Spleen (tissue), 11 donors: Measurements from ENCODE around the gene C1QL1. TPM values are rescaled to one million over a fixed set of nuclear protein-coding genes. Genes with fewer than 3 reads are reported as not detected.

Experiments used
- DNase-seq: peaks from one replicate; pipeline ENCODE4 v3.0.0-alpha.2; 2020
- H3K27ac ChIP-seq, 8 donors: fragments of 200-600 bp; sonication (generic) in 7 of 8; 1 replicate in 4 of 8; 2 replicates in 4 of 8; pipeline versions ENCODE4 v1.5.0 to v1.8.0; 2016 to 2021; ENCODE audit warnings: inconsistent platforms in 4 of 8, mild to moderate bottlenecking in 4 of 8, moderate library complexity in 1 of 8
- H3K27me3 ChIP-seq, 7 donors: fragments of 200-600 bp; sonication (generic) in 6 of 7; replicated peaks in 1 of 7; 1 replicate in 4 of 7; 2 replicates in 3 of 7; pipeline versions ENCODE4 v1.5.0 to v1.8.0; 2016 to 2021; ENCODE audit warnings: inconsistent platforms in 3 of 7, mild to moderate bottlenecking in 1 of 7
- H3K36me3 ChIP-seq, 6 donors: fragments of 200-600 bp; sonication (generic) in 5 of 6; 1 replicate in 4 of 6; 2 replicates in 2 of 6; pipeline versions ENCODE4 v1.5.0 to v1.8.0; 2016 to 2021; ENCODE audit warnings: inconsistent platforms in 2 of 6
- H3K4me1 ChIP-seq, 6 donors: fragments of 200-600 bp; sonication (generic) in 5 of 6; 1 replicate in 3 of 6; 2 replicates in 3 of 6; pipeline versions ENCODE4 v1.5.0 to v1.8.0; 2016 to 2021; ENCODE audit warnings: inconsistent platforms in 3 of 6
- H3K4me3 ChIP-seq, 8 donors: fragments of 200-600 bp; sonication (generic) in 7 of 8; 1 replicate in 4 of 8; 2 replicates in 4 of 8; pipeline versions ENCODE4 v1.5.0 to v1.8.0; 2016 to 2021; ENCODE audit warnings: inconsistent platforms in 4 of 8, mild to moderate bottlenecking in 4 of 8, moderate library complexity in 2 of 8
- H3K9me3 ChIP-seq, 8 donors: fragments of 200-600 bp; sonication (generic) in 7 of 8; 1 replicate in 4 of 8; 2 replicates in 4 of 8; pipeline versions ENCODE4 v1.5.0 to v1.8.0; 2016 to 2021; ENCODE audit warnings: inconsistent platforms in 4 of 8
- CTCF ChIP-seq, 11 experiments: fragments of 200-600 bp in 7 of 11; fragments of 450-650 bp in 4 of 11; sonication (generic) in 4 of 11; IDR thresholded peaks in 8 of 11; conservative IDR thresholded peaks in 3 of 11; 1 replicate in 7 of 11; 2 replicates in 4 of 11; pipeline versions ENCODE4 v1.4.0 to v1.8.0; 2016 to 2021; ENCODE audit warnings: antibody characterized with exemption in 11 of 11, inconsistent platforms in 4 of 11, mild to moderate bottlenecking in 1 of 11
- POLR2A ChIP-seq, 3 donors: fragments of 450-650 bp; IDR thresholded peaks; one replicate each; pipeline ENCODE4 v1.5.1; 2017; ENCODE audit warnings: antibody characterized with exemption in 3 of 3, mild to moderate bottlenecking in 1 of 3
- POLR2AphosphoS5 ChIP-seq, 3 donors: sonication (generic); formaldehyde crosslinking; IDR thresholded peaks; one replicate each; pipeline ENCODE4 v1.5.1; 2017; ENCODE audit warnings: antibody characterized with exemption in 3 of 3
- WGBS, 5 donors: extraction: QIAGEN DNeasy Blood & Tissue Kit in 3 of 5; methylation state at CpG; one replicate each; pipeline versions ENCODE4 v1.1.5 to v1.1.7; 2013 to 2018; 5-methylcytosine and 5-hydroxymethylcytosine counted together
- intact Hi-C: fragments of 100-400 bp; cut with DNase I; formaldehyde crosslinking; loops from one replicate; pipeline ENCODE4 v1.15.0; 2023; ENCODE audit warnings: low total_unique reads
- polyA plus RNA-seq, 3 donors: library from polyadenylated mRNA; stranded (reverse); fragments of 200-250 nt; gene quantifications; one replicate each; pipeline ENCODE4 v1.2.1, GENCODE V29; 2013
- total RNA-seq, 7 donors: library from RNA; depleted of rRNA in 3 of 7; stranded (reverse); fragments of >200 nt in 3 of 7; fragmentation: NEBNext Ultra II Directional in 4 of 7; extraction: Animal tissue kit (Norgen Biotek cat#: 25700) in 4 of 7; gene quantifications; one replicate each; pipeline versions ENCODE4 v1.1.0 to v1.2.1, GENCODE V29; 2016 to 2021
- donor health status: healthy with polysubstance abuse.
- donor health status: DM: no; HTN: no; CAD: no; lungs with moderate emphysema.
- donor health status: DM: no; HTN: no; CAD: no.
- donor health status: Bipolar disorder and iron deficiency.
- donor health status: healthy.
- donor health status: DM: no; HTN: no; CAD: no.
- donor health status: DM: yes; HTN: yes; CAD: no.

The C1QL1 gene
- total and polyA plus RNA-seq, 10 donors: 0.20 to 0.38 TPM; not detected in 8

GRCh38 chr17:44996304-44996703 lies 28.2 kb upstream of the C1QL1 start:
- Histone ChIP-seq H3K4me3 (no peak overlapping the region), H3K27ac (no peak overlapping the region), H3K27me3 (peaks cover 0 to 20% (median 0%) of the 10 kb centered on the region in 7 donors), H3K9me3 (peaks cover 0 to 17% (median 8%) of the 10 kb centered on the region in 8 donors), H3K36me3 (no peaks in the 10 kb centered on the region), H3K4me1 (no peaks in the 10 kb centered on the region)
- no peak for TF ChIP-seq CTCF (IDR thresholded peaks at IDR 0.05 in 8 of 11, conservative IDR thresholded peaks at IDR 0.05 in 3 of 11)
- no peak for TF ChIP-seq POLR2AphosphoS5 (IDR thresholded peaks at IDR 0.05)
- no peak for TF ChIP-seq POLR2A (IDR thresholded peaks at IDR 0.05)
- 66 to 79% (median 70%) methylated on average over 10 of the region's 10 CpGs for WGBS, 5 donors
- DNase-seq: no peak
- intact Hi-C loops: no loop called here

DNA sequence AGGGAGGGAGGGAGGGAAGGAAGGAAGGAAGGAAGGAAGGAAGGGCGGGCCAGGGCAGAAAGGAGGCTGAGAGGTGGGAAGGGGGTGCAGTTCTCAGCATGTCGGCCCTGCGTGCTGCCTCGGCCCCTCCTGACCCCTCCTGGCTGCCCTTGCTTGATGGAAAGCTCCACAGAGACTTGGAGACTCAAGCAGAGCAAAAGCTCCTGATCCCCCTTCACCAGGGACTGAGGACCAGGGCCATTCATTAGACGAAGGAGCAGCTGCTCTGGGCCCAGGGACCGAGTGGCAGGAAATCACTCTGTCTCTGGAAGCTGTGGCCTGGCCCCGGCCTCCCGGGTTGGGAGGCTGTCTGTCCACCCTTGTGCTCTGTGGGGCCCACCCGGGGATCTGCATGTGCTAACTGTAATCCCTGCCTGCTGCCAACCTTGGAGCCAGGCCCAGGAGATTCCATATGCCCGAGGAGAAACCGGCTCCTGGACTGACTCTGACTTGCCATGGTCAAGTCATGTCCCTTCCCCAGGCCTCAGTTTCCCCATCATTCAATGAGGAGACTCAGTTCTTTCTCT lies 27.4 kb upstream of the C1QL1 start:
- no peak overlapping the region for H3K27ac ChIP-seq
- no peak overlapping the region for H3K4me3 ChIP-seq
- no peak for DNase-seq
- H3K9me3 ChIP-seq: peaks cover 0 to 17% (median 8%) of the 10 kb centered on the region in 8 donors
- TF ChIP-seq CTCF (IDR thresholded peaks at IDR 0.05 in 8 of 11, conservative IDR thresholded peaks at IDR 0.05 in 3 of 11) (no peak), POLR2AphosphoS5 (IDR thresholded peaks at IDR 0.05) (no peak), POLR2A (IDR thresholded peaks at IDR 0.05) (no peak)
- no peaks in the 10 kb centered on the region for H3K36me3 ChIP-seq
- H3K27me3 ChIP-seq: peaks cover 0 to 26% (median 0%) of the 10 kb centered on the region in 7 donors
- WGBS, 5 donors: 56 to 81% (median 60%) methylated on average over 7 to 11 of the region's 11 CpGs
- intact Hi-C loops: no loop called here
- no peaks in the 10 kb centered on the region for H3K4me1 ChIP-seq

- no peaks in the 10 kb centered on the region for H3K9me3 ChIP-seq
- intact Hi-C loops: no loop called here
- no peaks in the 10 kb centered on the region for H3K36me3 ChIP-seq
- DNase-seq: no peak
- 79 to 89% (median 84%) methylated on average over 4 to 5 of the region's 5 CpGs for WGBS, 5 donors
- no peak overlapping the region for H3K4me3 ChIP-seq
- no peak overlapping the region for H3K27ac ChIP-seq
- peaks cover 0 to 45% (median 16%) of the 10 kb centered on the region in 7 donors for H3K27me3 ChIP-seq
- TF ChIP-seq POLR2AphosphoS5 (IDR thresholded peaks at IDR 0.05) (no peak), POLR2A (IDR thresholded peaks at IDR 0.05) (no peak), CTCF (IDR thresholded peaks at IDR 0.05 in 8 of 11, conservative IDR thresholded peaks at IDR 0.05 in 3 of 11) (no peak)
- H3K4me1 ChIP-seq: peaks cover 0 to 12% (median 4%) of the 10 kb centered on the region in 6 donors
These were observed 24.3 kb upstream of the C1QL1 start for GRCh38 chr17:44992242-44992939.

- no peak for DNase-seq
- no peaks in the 10 kb centered on the region for H3K36me3 ChIP-seq
- peaks cover 0 to 15% (median 8%) of the 10 kb centered on the region in 6 donors for H3K4me1 ChIP-seq
- H3K9me3 ChIP-seq: no peaks in the 10 kb centered on the region
- no peak for TF ChIP-seq CTCF (IDR thresholded peaks at IDR 0.05 in 8 of 11, conservative IDR thresholded peaks at IDR 0.05 in 3 of 11)
- TF ChIP-seq POLR2AphosphoS5 (IDR thresholded peaks at IDR 0.05): no peak
- TF ChIP-seq POLR2A (IDR thresholded peaks at IDR 0.05): no peak
- intact Hi-C loops: no loop called here
- H3K27ac ChIP-seq: no peak overlapping the region
- H3K27me3 ChIP-seq: peaks cover 0 to 59% (median 20%) of the 10 kb centered on the region in 7 donors
- no peak overlapping the region for H3K4me3 ChIP-seq
- WGBS, 5 donors: 75 to 83% (median 79%) methylated on average over 10 of the region's 10 CpGs
These were observed 22.9 kb upstream of the C1QL1 start for GRCh38 chr17:44990994-44991393.
